GM12878 (cell line): ENCODE results near the gene SLC2A4. TPM values are rescaled to one million over a fixed set of nuclear protein-coding genes. Genes with fewer than 3 reads are reported as not detected.

Experiments used
- ATAC-seq: fragments of 200-7000 bp; cut with Tn5 transposase; 3 replicates; pipeline ENCODE4 v1.9.1; 2020; ENCODE audit warnings: mild to moderate bottlenecking, moderate library complexity
- BruUV-seq: library from RNA; stranded (reverse); fragments of 400-500 nt; replicated peaks from 2 replicates; lab custom pipeline; 2021; lab: Mats Ljungman, UMichigan
- CTCF ChIA-PET: fragments of 300-600 bp; sonication (Branson Sonifier 250); formaldehyde crosslinking; extraction: SDS; loops from one replicate; lab custom pipeline; 2021; ENCODE audit warnings: inconsistent platforms; lab: Yijun Ruan, JAX
- POLR2A ChIA-PET: fragments of 350-600 bp; formaldehyde crosslinking; extraction: SDS; loops from one replicate; lab custom pipeline; 2021; ENCODE audit warnings: inconsistent platforms; lab: Charles Lee
- RAD21 ChIA-PET: fragments of 300-600 bp; sonication (Branson Sonifier 250); formaldehyde crosslinking; loops from one replicate; lab custom pipeline; 2023; ENCODE audit warnings: antibody characterized with exemption; ENCODE audit not compliant: unreplicated experiment; lab: Charles Lee
- SMC1A ChIA-PET: fragments of 300-600 bp; sonication (Branson Sonifier 250); formaldehyde crosslinking; loops from one replicate; lab custom pipeline; 2023; ENCODE audit not compliant: unreplicated experiment, uncharacterized antibody; lab: Charles Lee
- DNase-seq: peaks from one replicate; pipeline ENCODE4 v3.0.0-alpha.2; 2011; ENCODE audit warnings: low read depth, low spot score
- FAIRE-seq: peaks from 3 replicates; lab custom pipeline; 2011; peaks lifted over from hg19 to GRCh38; lab: Jason Lieb, UNC
- H2AFZ ChIP-seq: 2 replicates; pipeline ENCODE4 v1.6.0; 2011; ENCODE audit warnings: low read depth, low read length, control low read depth; ENCODE audit not compliant: control insufficient read depth
- H3K27ac ChIP-seq: 2 replicates; pipeline ENCODE4 v1.5.1; 2011; ENCODE audit warnings: control low read depth; ENCODE audit not compliant: control insufficient read depth, insufficient read depth
- H3K27me3 ChIP-seq, 2 experiments: replicated peaks in 1 of 2; 2 replicates each; pipeline versions ENCODE4 v1.6.0 to v1.6.1; 2011; ENCODE audit warnings: low read length in 1 of 2; ENCODE audit not compliant: control insufficient read depth in 2 of 2, insufficient read depth in 2 of 2
- H3K36me3 ChIP-seq, 2 experiments: 2 replicates each; pipeline ENCODE4 v1.5.1; 2011; ENCODE audit warnings: low read length in 1 of 2; ENCODE audit not compliant: control insufficient read depth in 2 of 2, insufficient read depth in 2 of 2
- H3K4me1 ChIP-seq: 2 replicates; pipeline ENCODE4 v1.6.1; 2011; ENCODE audit warnings: mild to moderate bottlenecking, low read length, moderate library complexity, mixed read lengths; ENCODE audit not compliant: control insufficient read depth, insufficient read depth
- H3K4me2 ChIP-seq: 2 replicates; pipeline ENCODE4 v1.6.0; 2011; ENCODE audit warnings: control low read depth; ENCODE audit not compliant: control insufficient read depth, insufficient read depth
- H3K4me3 ChIP-seq: fragments of 200-600 bp; sonication (generic); 2 replicates; pipeline ENCODE4 v1.5.1; 2016
- H3K79me2 ChIP-seq: 2 replicates; pipeline ENCODE4 v1.6.0; 2011; ENCODE audit warnings: low read length; ENCODE audit not compliant: control insufficient read depth, insufficient read depth
- H3K9ac ChIP-seq: 2 replicates; pipeline ENCODE4 v1.8.0; 2011; ENCODE audit warnings: low read length, control low read depth, mixed read lengths; ENCODE audit not compliant: control insufficient read depth, insufficient read depth
- H3K9me3 ChIP-seq: replicated peaks from 3 replicates; pipeline ENCODE4 v1.5.1; 2011; ENCODE audit warnings: mild to moderate bottlenecking, low read length; ENCODE audit not compliant: control insufficient read depth, insufficient read depth
- H4K20me1 ChIP-seq: 2 replicates; pipeline ENCODE4 v1.6.0; 2011; ENCODE audit not compliant: control insufficient read depth, insufficient read depth
- CHD4 ChIP-seq: fragments of 200-600 bp; sonication (generic); IDR thresholded peaks from 2 replicates; pipeline ENCODE4 v1.6.1; 2016; ENCODE audit warnings: mild to moderate bottlenecking
- ESRRA ChIP-seq: IDR thresholded peaks from 2 replicates; pipeline ENCODE4 v1.6.1; 2012; ENCODE audit warnings: mild to moderate bottlenecking, low read length, improper control_type of control experiment
- GATAD2B ChIP-seq: fragments of 450-650 bp; conservative IDR thresholded peaks from 2 replicates; pipeline ENCODE4 v1.6.1; 2017; ENCODE audit warnings: low read depth, mild to moderate bottlenecking, moderate library complexity
- HCFC1 ChIP-seq: fragments of 150-350 bp; IDR thresholded peaks from 2 replicates; pipeline ENCODE4 v1.6.1; 2014; ENCODE audit warnings: low read length
- MYC ChIP-seq: IDR thresholded peaks from 2 replicates; pipeline ENCODE4 v1.6.1; 2011; ENCODE audit warnings: mild to moderate bottlenecking, low read length, moderate library complexity, inconsistent platforms; ENCODE audit not compliant: insufficient read depth, insufficient replicate concordance, insufficient read length, severe bottlenecking
- NBN ChIP-seq: fragments of 450-650 bp; IDR thresholded peaks from 2 replicates; pipeline ENCODE4 v1.6.1; 2016
- NRF1 ChIP-seq: conservative IDR thresholded peaks from 2 replicates; pipeline ENCODE4 v1.6.1; 2011; ENCODE audit warnings: mild to moderate bottlenecking, low read depth, low read length, improper control_type of control experiment
- PML ChIP-seq: IDR thresholded peaks from 2 replicates; pipeline ENCODE4 v1.6.1; 2012; ENCODE audit warnings: low read length, inconsistent platforms
- SREBF2 ChIP-seq: IDR thresholded peaks from 2 replicates; pipeline ENCODE4 v1.6.1; 2012; ENCODE audit warnings: mild to moderate bottlenecking, low read length
- SUZ12 ChIP-seq: fragments of 200-600 bp; sonication (generic); IDR thresholded peaks from one replicate; pipeline ENCODE4 v1.6.1; 2018; ENCODE audit warnings: antibody characterized with exemption, mild to moderate bottlenecking; ENCODE audit not compliant: unreplicated experiment
- YBX1 ChIP-seq: fragments of 450-650 bp; IDR thresholded peaks from 2 replicates; pipeline ENCODE4 v1.6.1; 2016; ENCODE audit warnings: antibody characterized with exemption
- ZZZ3 ChIP-seq: IDR thresholded peaks from 2 replicates; pipeline ENCODE4 v1.6.1; 2011; ENCODE audit warnings: low read depth; ENCODE audit not compliant: control insufficient read depth, insufficient read length
- WGBS: methylation state at CpG from one replicate; pipeline ENCODE4 v1.1.6; 2016; ENCODE audit warnings: low lambda C conversion rate; ENCODE audit not compliant: insufficient replicate concordance, insufficient coverage; ENCODE audit errors: missing lambda C conversion rate; 5-methylcytosine and 5-hydroxymethylcytosine counted together
- in situ Hi-C: fragments of 300-500 bp; cut with MboI; formaldehyde crosslinking; loops from 9 replicates; pipeline ENCODE4 v1.14.3; 2018; ENCODE audit warnings: mixed read lengths
- intact Hi-C: fragments of 100-400 bp; cut with micrococcal nuclease; formaldehyde crosslinking; loops from one replicate; pipeline ENCODE4 v1.14.2; 2022; ENCODE audit not compliant: unreplicated experiment
- polyA plus RNA-seq, 11 experiments: library from polyadenylated mRNA; depleted of rRNA in 4 of 11; unstranded in 6 of 11; stranded (reverse) in 5 of 11; fragments of >200 nt; fragmentation: Nextera tagmentation in 4 of 11; fragmentation: Illumina TruSeq in 1 of 11; extraction: Ambion mirVana in 4 of 11; extraction: Trizol in 1 of 11; gene quantifications; 1 replicate in 1 of 11; 2 replicates in 10 of 11; pipeline versions ENCODE4 v1.2.1 to v1.2.3, GENCODE V29; 2011 to 2016; ENCODE audit warnings: inconsistent platforms in 2 of 11, missing spikeins in 2 of 11, low read depth in 1 of 11
- total RNA-seq, 4 experiments: library from RNA; depleted of rRNA in 3 of 4; stranded (reverse); fragments of >200 nt in 3 of 4; fragmentation: Illumina TruSeq in 1 of 4; extraction: Trizol in 1 of 4; gene quantifications; 2 replicates each; pipeline versions ENCODE4 v1.2.1 to v1.2.3, GENCODE V29; 2013 to 2021
- TF ChIP-seq, protein P1 (sequence below): fragments of 450-650 bp; IDR thresholded peaks from 2 replicates; pipeline ENCODE4 v1.6.1; 2017; ENCODE audit warnings: mild to moderate bottlenecking, moderate library complexity
- TF ChIP-seq, protein P2 (sequence below): IDR thresholded peaks from 2 replicates; pipeline ENCODE4 v1.6.1; 2012; ENCODE audit warnings: improper control_type of control experiment, low read depth, low read length; ENCODE audit not compliant: insufficient replicate concordance
- TF ChIP-seq, protein P3 (sequence below): fragments of 450-650 bp; IDR thresholded peaks from 2 replicates; pipeline ENCODE4 v1.6.1; 2016; ENCODE audit warnings: mild to moderate bottlenecking

The SLC2A4 gene
- total and polyA plus RNA-seq, 10 of the 15 experiments (the other 5 are each of a cell fraction or from before 2014, with no cell fraction given) = 0.03 to 0.23 (median 0.04) TPM; not detected in 4

DNA sequence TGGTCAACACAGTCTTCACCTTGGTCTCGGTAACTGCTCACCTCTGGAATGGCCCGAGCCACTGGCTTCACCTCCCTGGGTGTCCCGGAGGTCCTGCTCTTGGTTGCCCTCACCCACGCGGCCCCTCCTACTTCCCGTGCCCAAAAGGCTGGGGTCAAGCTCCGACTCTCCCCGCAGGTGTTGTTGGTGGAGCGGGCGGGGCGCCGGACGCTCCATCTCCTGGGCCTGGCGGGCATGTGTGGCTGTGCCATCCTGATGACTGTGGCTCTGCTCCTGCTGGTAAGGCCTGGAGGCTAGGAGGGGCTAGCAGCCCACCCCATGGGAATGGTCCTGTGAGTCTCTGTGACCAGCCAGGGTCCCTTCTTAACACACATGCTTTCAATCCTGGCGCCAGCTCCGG is 3.4 kb downstream of the SLC2A4 start:
- H2AFZ ChIP-seq = no peak overlapping the region
- ChIA-PET RAD21 (interaction anchor here (1.7 kb wide), 1 partner anchor 11 kb away, joined by 10 read pairs; no protein-coding TSS in a partner anchor), POLR2A (no interaction called here), SMC1A (no interaction called here), CTCF (interaction anchor here (0.8 to 10.3 kb wide), 2 partner anchors 13 to 71 kb away, joined by 3 to 102 read pairs; no protein-coding TSS in a partner anchor)
- no peaks in the 10 kb centered on the region for H3K79me2 ChIP-seq
- H3K9me3 ChIP-seq = no peaks in the 10 kb centered on the region
- ATAC-seq (no peak), FAIRE-seq (no peak), DNase-seq (no peak)
- peaks cover 0 to 1% of the 10 kb centered on the region in 2 experiments; a peak in 3 of 4 replicates for H3K27me3 ChIP-seq
- peaks cover 8% of the 10 kb centered on the region for H3K4me1 ChIP-seq
- no peak overlapping the region for H3K27ac ChIP-seq
- H3K4me2 ChIP-seq = no peak overlapping the region
- no peaks in the 10 kb centered on the region for H3K36me3 ChIP-seq
- WGBS = 59% methylated on average over 16 of the region's 16 CpGs
- intact Hi-C loops = no loop called here
- no TSS peak for BruUV-seq
- no peak overlapping the region for H3K4me3 ChIP-seq
- H3K9ac ChIP-seq = no peak overlapping the region
- H4K20me1 ChIP-seq = no peaks in the 10 kb centered on the region; the same call in none of the 2 replicates
- in situ Hi-C loops = no loop called here
- TF ChIP-seq, protein P1, sequence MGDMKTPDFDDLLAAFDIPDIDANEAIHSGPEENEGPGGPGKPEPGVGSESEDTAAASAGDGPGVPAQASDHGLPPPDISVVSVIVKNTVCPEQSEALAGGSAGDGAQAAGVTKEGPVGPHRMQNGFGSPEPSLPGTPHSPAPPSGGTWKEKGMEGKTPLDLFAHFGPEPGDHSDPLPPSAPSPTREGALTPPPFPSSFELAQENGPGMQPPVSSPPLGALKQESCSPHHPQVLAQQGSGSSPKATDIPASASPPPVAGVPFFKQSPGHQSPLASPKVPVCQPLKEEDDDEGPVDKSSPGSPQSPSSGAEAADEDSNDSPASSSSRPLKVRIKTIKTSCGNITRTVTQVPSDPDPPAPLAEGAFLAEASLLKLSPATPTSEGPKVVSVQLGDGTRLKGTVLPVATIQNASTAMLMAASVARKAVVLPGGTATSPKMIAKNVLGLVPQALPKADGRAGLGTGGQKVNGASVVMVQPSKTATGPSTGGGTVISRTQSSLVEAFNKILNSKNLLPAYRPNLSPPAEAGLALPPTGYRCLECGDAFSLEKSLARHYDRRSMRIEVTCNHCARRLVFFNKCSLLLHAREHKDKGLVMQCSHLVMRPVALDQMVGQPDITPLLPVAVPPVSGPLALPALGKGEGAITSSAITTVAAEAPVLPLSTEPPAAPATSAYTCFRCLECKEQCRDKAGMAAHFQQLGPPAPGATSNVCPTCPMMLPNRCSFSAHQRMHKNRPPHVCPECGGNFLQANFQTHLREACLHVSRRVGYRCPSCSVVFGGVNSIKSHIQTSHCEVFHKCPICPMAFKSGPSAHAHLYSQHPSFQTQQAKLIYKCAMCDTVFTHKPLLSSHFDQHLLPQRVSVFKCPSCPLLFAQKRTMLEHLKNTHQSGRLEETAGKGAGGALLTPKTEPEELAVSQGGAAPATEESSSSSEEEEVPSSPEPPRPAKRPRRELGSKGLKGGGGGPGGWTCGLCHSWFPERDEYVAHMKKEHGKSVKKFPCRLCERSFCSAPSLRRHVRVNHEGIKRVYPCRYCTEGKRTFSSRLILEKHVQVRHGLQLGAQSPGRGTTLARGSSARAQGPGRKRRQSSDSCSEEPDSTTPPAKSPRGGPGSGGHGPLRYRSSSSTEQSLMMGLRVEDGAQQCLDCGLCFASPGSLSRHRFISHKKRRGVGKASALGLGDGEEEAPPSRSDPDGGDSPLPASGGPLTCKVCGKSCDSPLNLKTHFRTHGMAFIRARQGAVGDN = no peak
- no peak for TF ChIP-seq SUZ12
- TF ChIP-seq PML = no peak
- no peak for TF ChIP-seq NBN
- TF ChIP-seq, protein P2, sequence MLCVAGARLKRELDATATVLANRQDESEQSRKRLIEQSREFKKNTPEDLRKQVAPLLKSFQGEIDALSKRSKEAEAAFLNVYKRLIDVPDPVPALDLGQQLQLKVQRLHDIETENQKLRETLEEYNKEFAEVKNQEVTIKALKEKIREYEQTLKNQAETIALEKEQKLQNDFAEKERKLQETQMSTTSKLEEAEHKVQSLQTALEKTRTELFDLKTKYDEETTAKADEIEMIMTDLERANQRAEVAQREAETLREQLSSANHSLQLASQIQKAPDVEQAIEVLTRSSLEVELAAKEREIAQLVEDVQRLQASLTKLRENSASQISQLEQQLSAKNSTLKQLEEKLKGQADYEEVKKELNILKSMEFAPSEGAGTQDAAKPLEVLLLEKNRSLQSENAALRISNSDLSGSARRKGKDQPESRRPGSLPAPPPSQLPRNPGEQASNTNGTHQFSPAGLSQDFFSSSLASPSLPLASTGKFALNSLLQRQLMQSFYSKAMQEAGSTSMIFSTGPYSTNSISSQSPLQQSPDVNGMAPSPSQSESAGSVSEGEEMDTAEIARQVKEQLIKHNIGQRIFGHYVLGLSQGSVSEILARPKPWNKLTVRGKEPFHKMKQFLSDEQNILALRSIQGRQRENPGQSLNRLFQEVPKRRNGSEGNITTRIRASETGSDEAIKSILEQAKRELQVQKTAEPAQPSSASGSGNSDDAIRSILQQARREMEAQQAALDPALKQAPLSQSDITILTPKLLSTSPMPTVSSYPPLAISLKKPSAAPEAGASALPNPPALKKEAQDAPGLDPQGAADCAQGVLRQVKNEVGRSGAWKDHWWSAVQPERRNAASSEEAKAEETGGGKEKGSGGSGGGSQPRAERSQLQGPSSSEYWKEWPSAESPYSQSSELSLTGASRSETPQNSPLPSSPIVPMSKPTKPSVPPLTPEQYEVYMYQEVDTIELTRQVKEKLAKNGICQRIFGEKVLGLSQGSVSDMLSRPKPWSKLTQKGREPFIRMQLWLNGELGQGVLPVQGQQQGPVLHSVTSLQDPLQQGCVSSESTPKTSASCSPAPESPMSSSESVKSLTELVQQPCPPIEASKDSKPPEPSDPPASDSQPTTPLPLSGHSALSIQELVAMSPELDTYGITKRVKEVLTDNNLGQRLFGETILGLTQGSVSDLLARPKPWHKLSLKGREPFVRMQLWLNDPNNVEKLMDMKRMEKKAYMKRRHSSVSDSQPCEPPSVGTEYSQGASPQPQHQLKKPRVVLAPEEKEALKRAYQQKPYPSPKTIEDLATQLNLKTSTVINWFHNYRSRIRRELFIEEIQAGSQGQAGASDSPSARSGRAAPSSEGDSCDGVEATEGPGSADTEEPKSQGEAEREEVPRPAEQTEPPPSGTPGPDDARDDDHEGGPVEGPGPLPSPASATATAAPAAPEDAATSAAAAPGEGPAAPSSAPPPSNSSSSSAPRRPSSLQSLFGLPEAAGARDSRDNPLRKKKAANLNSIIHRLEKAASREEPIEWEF = no peak
- TF ChIP-seq MYC = no peak
- TF ChIP-seq YBX1 = no peak
- TF ChIP-seq CHD4 = no peak
- no peak for TF ChIP-seq ESRRA
- no peak for TF ChIP-seq HCFC1
- TF ChIP-seq SREBF2 = no peak
- TF ChIP-seq ZZZ3 = no peak
- TF ChIP-seq NRF1 = no peak
- TF ChIP-seq, protein P3, sequence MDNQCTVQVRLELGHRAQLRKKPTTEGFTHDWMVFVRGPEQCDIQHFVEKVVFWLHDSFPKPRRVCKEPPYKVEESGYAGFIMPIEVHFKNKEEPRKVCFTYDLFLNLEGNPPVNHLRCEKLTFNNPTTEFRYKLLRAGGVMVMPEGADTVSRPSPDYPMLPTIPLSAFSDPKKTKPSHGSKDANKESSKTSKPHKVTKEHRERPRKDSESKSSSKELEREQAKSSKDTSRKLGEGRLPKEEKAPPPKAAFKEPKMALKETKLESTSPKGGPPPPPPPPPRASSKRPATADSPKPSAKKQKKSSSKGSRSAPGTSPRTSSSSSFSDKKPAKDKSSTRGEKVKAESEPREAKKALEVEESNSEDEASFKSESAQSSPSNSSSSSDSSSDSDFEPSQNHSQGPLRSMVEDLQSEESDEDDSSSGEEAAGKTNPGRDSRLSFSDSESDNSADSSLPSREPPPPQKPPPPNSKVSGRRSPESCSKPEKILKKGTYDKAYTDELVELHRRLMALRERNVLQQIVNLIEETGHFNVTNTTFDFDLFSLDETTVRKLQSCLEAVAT = no peak
- TF ChIP-seq GATAD2B = no peak
